ENCODE results near the gene SEMA7A.

- no peak for TF ChIP-seq CTCF (IDR thresholded peaks at IDR 0.05)
- no peak for TF ChIP-seq POLR2AphosphoS5 (IDR thresholded peaks at IDR 0.05)
- no peak for TF ChIP-seq POLR2A (IDR thresholded peaks at IDR 0.05)
These were observed 68.7 kb downstream of the SEMA7A start for GRCh38 chr15:74364936-74365597.

All from transverse colon (tissue), 4 donors.